AG04450 (cell line): ENCODE measurements around the gene GH1. TPM values are rescaled to one million over a fixed set of nuclear protein-coding genes. Genes with fewer than 3 reads are reported as not detected.

Source experiments
- CTCF ChIA-PET: fragments of 300-600, 350-600 bp; formaldehyde crosslinking; extraction: SDS; loops from one replicate; lab custom pipeline; 2022; ENCODE audit warnings: antibody characterized with exemption, inconsistent platforms; lab: Charles Lee
- POLR2A ChIA-PET: fragments of 350-600 bp; formaldehyde crosslinking; extraction: SDS; loops from one replicate; lab custom pipeline; 2021; ENCODE audit warnings: antibody characterized with exemption, inconsistent platforms; lab: Yijun Ruan, JAX
- DNase-seq: peaks from one replicate; pipeline ENCODE4 v3.0.0-alpha.2; 2011; ENCODE audit warnings: low read depth, low spot score
- H3K27ac ChIP-seq: one replicate; pipeline ENCODE4 v1.5.1; 2012; ENCODE audit warnings: low read depth, low read length, control low read depth
- H3K27me3 ChIP-seq: one replicate; pipeline ENCODE4 v1.6.0; 2012; ENCODE audit warnings: low read length; ENCODE audit not compliant: control insufficient read depth, insufficient read depth
- H3K4me3 ChIP-seq: 2 replicates; pipeline ENCODE4 v1.5.1; 2011; ENCODE audit warnings: mild to moderate bottlenecking, low read depth, low read length, control low read depth
- H3K9me3 ChIP-seq: 2 replicates; pipeline ENCODE4 v1.5.1; 2012; ENCODE audit warnings: low read length; ENCODE audit not compliant: control insufficient read depth, insufficient read depth
- polyA plus RNA-seq: library from polyadenylated mRNA; depleted of rRNA; stranded (reverse); fragments of >200 nt; gene quantifications from 2 replicates; pipeline ENCODE4 v1.2.3, GENCODE V29; 2011
- TF ChIP-seq, protein P1 (sequence below): IDR thresholded peaks from 2 replicates; pipeline ENCODE4 v1.5.1; 2011; ENCODE audit warnings: low read depth, low read length, control low read depth, inconsistent platforms

GH1 gene
- polyA plus RNA-seq, 1 experiment, result not detected

DNA sequence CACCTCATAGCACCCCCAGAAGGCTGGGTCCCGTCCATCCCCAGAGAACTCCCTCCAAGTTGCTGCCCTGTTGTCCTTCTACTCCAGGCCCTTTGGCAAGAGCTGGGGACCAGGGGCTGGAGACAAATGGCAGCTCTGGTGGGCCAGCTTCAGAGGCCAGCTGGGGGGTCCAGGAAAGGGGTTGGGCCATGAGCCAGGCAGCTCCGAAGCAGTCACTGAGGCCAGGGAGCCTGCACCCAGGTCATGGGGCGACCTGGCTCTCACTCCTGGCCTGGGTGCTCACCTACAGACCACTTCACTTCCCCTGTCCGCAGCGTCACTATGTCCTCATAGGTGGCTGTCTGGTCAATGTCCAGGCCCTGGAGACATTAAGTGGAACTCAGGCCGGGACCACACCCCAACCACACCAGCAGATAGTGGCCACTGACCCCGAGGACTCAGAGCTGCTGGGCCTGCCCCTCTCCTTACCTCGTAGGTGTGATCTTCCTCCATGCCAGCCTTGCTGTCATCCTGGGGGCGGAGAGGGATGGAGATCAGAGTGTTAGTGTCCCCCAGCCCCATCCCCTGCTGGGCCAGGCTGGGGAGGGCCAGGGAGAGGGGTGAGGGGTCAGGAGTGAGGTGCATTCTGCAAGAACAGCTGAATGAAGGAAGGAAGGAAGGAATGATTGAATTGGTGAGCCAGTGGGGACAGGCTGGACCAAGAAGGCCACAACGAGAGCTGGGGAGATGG lies 10.5 kb upstream of the GH1 start:
- POLR2A ChIA-PET, result no interaction called here
- DNase-seq, result no peak

DNA sequence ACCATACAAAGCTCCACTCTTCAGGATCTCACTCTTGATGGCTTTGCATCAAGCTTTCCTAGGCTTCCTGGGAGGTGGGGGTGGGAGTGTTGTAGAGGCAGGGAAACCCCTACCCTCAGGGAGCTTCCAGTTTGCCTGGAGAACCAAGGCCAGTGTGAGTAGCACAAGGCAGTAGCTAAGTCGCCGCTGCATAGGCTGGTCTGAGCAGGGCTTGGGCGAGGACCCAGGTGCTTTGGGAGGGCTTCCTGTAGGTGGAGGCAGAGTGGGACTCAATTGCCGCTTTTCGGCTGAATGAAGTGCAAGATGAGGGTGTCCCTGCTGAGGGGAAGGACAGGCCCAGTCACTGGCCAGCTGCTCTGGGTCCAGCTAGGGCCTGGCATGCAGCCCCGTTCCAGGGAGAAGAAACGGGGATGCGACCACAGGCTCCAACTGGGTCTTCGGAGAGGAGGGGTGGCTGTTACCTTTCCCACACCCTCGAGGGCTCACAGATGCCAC lies 9.6 kb upstream of the GH1 start:
- H3K27me3 ChIP-seq, result peaks cover 6% of the 10 kb centered on the region
- CTCF ChIA-PET, result interaction anchor here (0.8 to 3.8 kb wide), 2 partner anchors 9 to 19 kb away, joined by 3 to 17 read pairs; no protein-coding TSS in a partner anchor
- H3K4me3 ChIP-seq, result no peak overlapping the region
- DNase-seq, result no peak
- TF ChIP-seq, protein P1, sequence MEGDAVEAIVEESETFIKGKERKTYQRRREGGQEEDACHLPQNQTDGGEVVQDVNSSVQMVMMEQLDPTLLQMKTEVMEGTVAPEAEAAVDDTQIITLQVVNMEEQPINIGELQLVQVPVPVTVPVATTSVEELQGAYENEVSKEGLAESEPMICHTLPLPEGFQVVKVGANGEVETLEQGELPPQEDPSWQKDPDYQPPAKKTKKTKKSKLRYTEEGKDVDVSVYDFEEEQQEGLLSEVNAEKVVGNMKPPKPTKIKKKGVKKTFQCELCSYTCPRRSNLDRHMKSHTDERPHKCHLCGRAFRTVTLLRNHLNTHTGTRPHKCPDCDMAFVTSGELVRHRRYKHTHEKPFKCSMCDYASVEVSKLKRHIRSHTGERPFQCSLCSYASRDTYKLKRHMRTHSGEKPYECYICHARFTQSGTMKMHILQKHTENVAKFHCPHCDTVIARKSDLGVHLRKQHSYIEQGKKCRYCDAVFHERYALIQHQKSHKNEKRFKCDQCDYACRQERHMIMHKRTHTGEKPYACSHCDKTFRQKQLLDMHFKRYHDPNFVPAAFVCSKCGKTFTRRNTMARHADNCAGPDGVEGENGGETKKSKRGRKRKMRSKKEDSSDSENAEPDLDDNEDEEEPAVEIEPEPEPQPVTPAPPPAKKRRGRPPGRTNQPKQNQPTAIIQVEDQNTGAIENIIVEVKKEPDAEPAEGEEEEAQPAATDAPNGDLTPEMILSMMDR, result no peak
- H3K9me3 ChIP-seq, result no peaks in the 10 kb centered on the region
- no peak overlapping the region for H3K27ac ChIP-seq
- POLR2A ChIA-PET, result interaction anchor here (0.6 kb wide), 1 partner anchor 286 kb away, joined by 3 read pairs; no protein-coding TSS in a partner anchor

More for the DNA sequence above, 10.5 kb upstream of the GH1 start:
- TF ChIP-seq, protein P1, result no peak
- Histone ChIP-seq H3K4me3 (no peak overlapping the region), H3K9me3 (no peaks in the 10 kb centered on the region), H3K27me3 (peaks cover 12% of the 10 kb centered on the region), H3K27ac (no peak overlapping the region)
- CTCF ChIA-PET, result interaction anchor here (1.4 to 3.8 kb wide), 2 partner anchors 10 to 18 kb away, joined by 6 to 17 read pairs; partner anchors contain the start of gene GH1

DNA sequence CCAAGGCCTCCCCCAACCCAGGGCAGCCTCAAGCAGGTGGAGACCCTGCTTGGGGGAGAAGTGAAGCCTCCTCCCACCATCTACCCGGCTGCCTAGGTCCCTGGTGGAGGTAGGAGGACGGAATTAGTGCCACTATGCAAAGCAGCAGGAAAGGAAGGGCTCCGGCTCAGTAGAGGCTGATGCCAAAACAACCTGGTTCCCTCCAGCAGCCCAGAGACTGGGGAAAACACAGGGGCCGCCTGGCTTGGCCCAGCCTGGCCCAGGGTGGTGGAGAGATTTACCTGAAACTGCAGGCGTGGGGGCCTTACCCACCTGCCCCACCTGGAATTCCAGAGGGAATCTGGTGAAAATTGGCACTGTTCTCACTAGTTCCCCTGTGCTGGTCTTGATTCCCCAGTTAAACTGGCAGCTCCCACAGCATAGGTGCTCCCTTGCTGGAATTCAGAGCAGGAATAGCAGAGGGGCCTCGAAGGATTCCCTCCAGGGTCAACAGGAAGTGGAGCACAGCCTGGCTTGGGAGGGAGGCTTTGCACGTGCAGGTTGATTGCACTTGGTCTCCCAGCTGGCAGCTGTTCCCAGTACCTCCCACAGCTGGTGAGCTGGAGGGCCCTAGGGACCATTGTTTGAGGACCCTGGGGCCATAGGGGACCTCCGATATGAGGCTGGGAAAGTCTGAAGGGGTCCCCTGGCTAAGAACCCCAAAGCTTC lies 9.0 kb upstream of the GH1 start:
- no peak overlapping the region for H3K4me3 ChIP-seq
- H3K27me3 ChIP-seq, result peaks cover 2% of the 10 kb centered on the region
- ChIA-PET POLR2A (interaction anchor here (0.6 kb wide), 1 partner anchor 287 kb away, joined by 3 read pairs; no protein-coding TSS in a partner anchor), CTCF (interaction anchor here (0.8 to 3.8 kb wide), 2 partner anchors 9 to 19 kb away, joined by 3 to 17 read pairs; no protein-coding TSS in a partner anchor)
- DNase-seq, result no peak
- no peak overlapping the region for H3K27ac ChIP-seq
- H3K9me3 ChIP-seq, result no peaks in the 10 kb centered on the region
- TF ChIP-seq, protein P1, result no peak

DNA sequence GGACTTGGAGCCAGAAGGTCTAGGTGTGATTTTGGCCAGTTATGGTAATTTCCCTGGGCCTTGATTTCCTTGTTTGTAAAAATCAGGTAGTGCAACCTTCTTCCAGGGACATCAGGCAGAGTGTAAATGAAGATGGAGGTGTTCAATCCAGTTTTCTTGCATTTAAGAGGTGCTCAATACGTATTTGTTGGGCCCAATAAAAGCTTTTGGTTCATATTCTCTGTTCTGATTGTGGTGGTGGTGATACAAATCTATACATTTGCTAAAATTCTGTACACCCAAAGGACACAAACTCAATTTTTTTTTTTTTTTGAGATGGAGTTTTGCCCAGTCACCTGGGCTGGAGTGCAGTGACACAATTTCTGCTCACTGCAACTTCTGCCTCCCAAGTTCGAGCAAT lies 7.5 kb upstream of the GH1 start:
- no peaks in the 10 kb centered on the region for H3K9me3 ChIP-seq
- H3K27ac ChIP-seq, result no peak overlapping the region
- TF ChIP-seq, protein P1, result no peak
- POLR2A ChIA-PET, result no interaction called here
- H3K27me3 ChIP-seq, result peaks cover 2% of the 10 kb centered on the region
- CTCF ChIA-PET, result interaction anchor here (0.9 kb wide), 1 partner anchor 21 kb away, joined by 3 read pairs; no protein-coding TSS in a partner anchor
- no peak overlapping the region for H3K4me3 ChIP-seq
- DNase-seq, result no peak
